NT2/D1 (cell line): ENCODE measurements around the gene ETS1.

Source experiments
- SUZ12 ChIP-seq: IDR thresholded peaks from 2 replicates; pipeline ENCODE4 v1.6.1; 2011; ENCODE audit not compliant: insufficient read length, insufficient read depth; ENCODE audit errors: extremely low read depth
- YY1 ChIP-seq: IDR thresholded peaks from 2 replicates; pipeline ENCODE4 v1.6.1; 2011; ENCODE audit not compliant: insufficient read length, insufficient read depth

DNA sequence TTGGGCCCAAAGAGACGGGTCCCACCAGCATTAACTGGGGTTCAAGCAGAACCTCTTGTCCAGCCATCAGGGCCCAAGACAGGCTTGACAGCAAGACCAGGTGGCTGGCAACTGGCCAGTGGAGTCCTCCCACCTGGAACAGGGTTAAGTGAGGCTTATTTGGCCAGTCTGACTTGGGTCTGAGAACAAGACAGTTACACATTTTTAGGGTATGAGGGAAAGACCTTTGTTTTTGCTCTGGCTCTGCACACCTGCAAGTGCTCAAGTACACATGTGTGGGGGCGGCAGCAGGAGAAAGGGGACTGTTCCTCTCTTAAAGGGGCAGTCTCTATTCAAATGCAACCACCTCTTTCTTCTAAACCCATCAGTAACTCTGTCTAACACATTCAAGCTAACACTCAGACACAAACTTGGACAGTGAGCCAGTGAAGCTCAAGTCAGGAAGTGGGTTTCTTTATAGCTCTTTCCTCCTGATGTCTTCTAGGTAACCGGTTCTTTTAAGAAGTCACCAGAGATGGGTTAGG is 116.2 kb downstream of the ETS1 start:
- TF ChIP-seq YY1: no peak
- no peak for TF ChIP-seq SUZ12
